Stimulated activated naive CD8-positive, alpha-beta T cell treated with anti-CD3 and anti-CD28 coated beads, Interleukin-15, amount 100 ng/mL, for 72 hours (primary cell): ENCODE measurements around the gene NRF1.
A peak's percentile ranks its signal among the peaks of the same experiment; 100 is the strongest.

Experiments used
- ATAC-seq: fragments of 150-1000 bp; cut with Tn5 transposase; 2 replicates; pipeline ENCODE4 v1.10.0; 2021; ENCODE audit warnings: mild to moderate bottlenecking, moderate library complexity
- DNase-seq, 2 donors: peaks; one replicate each; pipeline ENCODE4 v3.0.0; 2021 to 2022
- H3K27ac Mint-ChIP-seq, 2 donors: one replicate each; pipeline ENCODE4 v1.8.0; 2022; ENCODE audit warnings: mild to moderate bottlenecking in 2 of 2, mixed read lengths in 2 of 2, moderate library complexity in 2 of 2
- H3K27me3 Mint-ChIP-seq: one replicate; pipeline ENCODE4 v1.8.0; 2022; ENCODE audit warnings: mixed read lengths
- H3K4me1 Mint-ChIP-seq: one replicate; pipeline ENCODE4 v1.8.0; 2022; ENCODE audit warnings: mild to moderate bottlenecking, mixed read lengths
- H3K4me3 Mint-ChIP-seq, 2 donors: one replicate each; pipeline ENCODE4 v1.8.0; 2022; ENCODE audit warnings: mild to moderate bottlenecking in 2 of 2, mixed read lengths in 2 of 2, moderate library complexity in 1 of 2
- H3K9me3 Mint-ChIP-seq, 2 donors: one replicate each; pipeline ENCODE4 v1.8.0; 2022; ENCODE audit warnings: mixed read lengths in 2 of 2

Gene NRF1

GRCh38 chr7:129719980-129720732 lies 108.6 kb downstream of the NRF1 start:
- H3K4me3 Mint-ChIP-seq = no peak overlapping the region
- DNase-seq (no peak), ATAC-seq (no peak)
- no peaks in the 10 kb centered on the region for H3K9me3 Mint-ChIP-seq
- H3K27me3 Mint-ChIP-seq = no peaks in the 10 kb centered on the region
- peak overlapping the region in 1 of 2 donors; percentile 43 for H3K27ac Mint-ChIP-seq
- peaks cover 5% of the 10 kb centered on the region for H3K4me1 Mint-ChIP-seq

DNA sequence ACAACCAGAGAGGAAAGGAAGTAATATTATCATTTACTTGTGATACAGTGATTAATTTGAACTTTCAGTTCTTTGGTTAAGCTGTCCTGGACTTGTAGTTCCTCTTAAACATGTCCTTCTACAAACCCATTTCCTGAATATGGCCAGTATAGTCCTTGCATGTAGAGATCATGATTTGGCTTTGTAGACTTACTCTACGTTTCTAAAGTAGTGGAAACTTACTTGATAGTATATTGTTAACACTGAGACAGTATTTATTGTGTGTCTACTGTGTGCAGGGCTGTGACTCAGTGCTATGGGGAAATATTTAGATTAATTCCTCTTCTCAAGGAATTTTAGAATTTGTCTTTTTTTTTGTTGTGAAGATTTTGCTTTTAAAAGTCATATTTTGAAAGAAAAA lies 109.5 kb downstream of the NRF1 start:
- Mint-ChIP-seq H3K4me1 (peaks cover 5% of the 10 kb centered on the region), H3K27me3 (no peaks in the 10 kb centered on the region), H3K9me3 (no peaks in the 10 kb centered on the region), H3K27ac (no peak overlapping the region), H3K4me3 (no peak overlapping the region)
- ATAC-seq = no peak
- no peak for DNase-seq

DNA sequence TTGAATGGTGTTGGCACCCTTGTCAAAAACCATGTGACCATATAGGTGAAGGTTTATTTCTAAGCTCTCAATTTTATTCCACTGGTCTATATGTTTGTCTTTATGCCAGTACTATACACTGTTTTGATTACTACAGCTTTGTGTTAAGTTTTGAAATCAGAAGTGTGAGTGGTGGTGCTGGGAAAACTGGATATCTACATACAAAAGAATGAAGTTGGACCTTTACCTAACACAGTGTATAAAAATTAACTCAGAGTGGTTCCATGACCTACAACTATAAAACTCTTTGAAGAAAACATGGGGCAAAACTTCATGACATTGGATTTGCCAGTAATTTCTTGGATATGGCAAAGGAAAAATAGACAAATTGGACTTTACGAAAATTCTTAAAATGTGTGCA lies 112.2 kb downstream of the NRF1 start:
- no peak overlapping the region for H3K4me3 Mint-ChIP-seq
- no peak overlapping the region for H3K27ac Mint-ChIP-seq
- no peaks in the 10 kb centered on the region for H3K9me3 Mint-ChIP-seq
- H3K27me3 Mint-ChIP-seq = no peaks in the 10 kb centered on the region
- DNase-seq (no peak), ATAC-seq (no peak)
- H3K4me1 Mint-ChIP-seq = peaks cover 5% of the 10 kb centered on the region

DNA sequence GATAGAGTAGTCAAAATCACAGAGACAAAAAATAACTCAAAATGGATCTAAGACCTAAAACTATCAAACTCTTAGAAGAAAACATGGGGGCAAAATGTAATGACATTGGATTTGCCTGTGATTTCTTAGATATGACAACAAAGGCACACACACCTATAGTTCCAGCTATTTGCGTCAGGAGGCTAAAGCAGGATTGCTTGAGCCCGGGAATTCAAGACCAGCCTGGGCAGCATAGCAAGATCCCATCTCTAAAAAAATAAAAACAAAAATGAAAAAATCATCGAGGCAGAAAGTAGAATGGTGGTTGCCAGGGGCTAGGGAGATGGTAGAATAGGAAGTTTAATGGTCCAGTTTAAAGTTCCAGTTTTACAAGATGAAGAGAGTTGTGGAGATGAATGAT lies 113.3 kb downstream of the NRF1 start:
- ATAC-seq = no peak
- Mint-ChIP-seq H3K9me3 (no peaks in the 10 kb centered on the region), H3K4me1 (peaks cover 5% of the 10 kb centered on the region), H3K27ac (peak overlapping the region in 1 of 2 donors; percentile 84), H3K4me3 (no peak overlapping the region), H3K27me3 (no peaks in the 10 kb centered on the region)
- DNase-seq = no peak

DNA sequence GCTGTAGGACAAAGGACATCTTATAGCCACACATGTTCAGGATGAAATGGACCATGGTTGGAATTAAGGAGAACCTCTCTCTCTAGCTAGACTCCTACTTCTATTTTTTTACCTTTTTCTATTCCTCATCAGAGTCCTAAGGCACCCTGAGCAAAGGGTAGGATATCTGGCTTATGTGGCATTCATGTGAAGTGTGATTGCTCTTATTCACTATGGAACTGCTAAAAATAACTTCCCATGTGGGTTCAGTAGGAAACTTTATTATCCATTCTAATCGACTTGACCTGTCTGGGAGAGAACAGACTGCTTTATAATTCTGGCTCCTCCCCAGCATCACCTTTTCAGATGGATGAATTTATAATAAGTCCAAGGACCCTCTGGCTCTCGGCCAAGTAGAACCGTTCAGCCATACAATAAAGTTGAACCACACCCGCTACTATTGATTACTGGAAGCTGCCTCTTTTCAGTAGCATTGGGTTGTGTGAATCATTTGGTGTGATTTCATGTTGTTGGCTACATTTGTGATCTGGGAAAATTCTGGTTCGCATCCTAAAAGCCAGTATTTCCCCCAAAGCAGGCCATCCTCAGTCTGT lies 117.5 kb downstream of the NRF1 start:
- no peak for ATAC-seq
- H3K4me1 Mint-ChIP-seq = no peaks in the 10 kb centered on the region
- H3K4me3 Mint-ChIP-seq = no peak overlapping the region
- no peak for DNase-seq
- no peaks in the 10 kb centered on the region for H3K27me3 Mint-ChIP-seq
- H3K9me3 Mint-ChIP-seq = no peaks in the 10 kb centered on the region
- H3K27ac Mint-ChIP-seq = no peak overlapping the region

GRCh38 chr7:129729511-129729910 lies 118.0 kb downstream of the NRF1 start:
- Mint-ChIP-seq H3K27me3 (no peaks in the 10 kb centered on the region), H3K27ac (no peak overlapping the region)
- no peak for ATAC-seq

DNA sequence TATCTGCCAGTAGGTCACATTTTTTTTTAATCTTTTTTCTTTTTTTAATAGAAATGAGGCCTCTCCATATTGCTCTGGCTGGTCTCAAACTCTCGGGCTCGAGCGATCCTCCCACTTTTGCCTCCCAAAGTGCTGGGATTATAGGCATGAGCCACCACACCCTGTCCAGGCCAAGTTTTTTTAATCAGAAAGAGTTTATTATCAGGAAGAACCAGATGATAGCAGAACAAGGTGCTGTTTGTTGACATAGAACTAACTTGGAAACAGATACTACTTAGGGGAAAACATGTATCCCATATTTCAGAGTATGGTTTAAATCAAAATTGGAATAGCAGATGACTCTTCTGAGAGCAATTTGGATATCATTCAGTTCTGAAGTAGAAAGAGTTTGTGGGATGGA lies 118.6 kb downstream of the NRF1 start:
- ATAC-seq (no peak), DNase-seq (no peak)
- H3K9me3 Mint-ChIP-seq = no peaks in the 10 kb centered on the region
- H3K4me3 Mint-ChIP-seq = no peak overlapping the region
- no peaks in the 10 kb centered on the region for H3K4me1 Mint-ChIP-seq
- no peak overlapping the region for H3K27ac Mint-ChIP-seq
- H3K27me3 Mint-ChIP-seq = no peaks in the 10 kb centered on the region

More at GRCh38 chr7:129729511-129729910, 118.0 kb downstream of the NRF1 start:
- Mint-ChIP-seq H3K4me3 (no peak overlapping the region), H3K4me1 (no peaks in the 10 kb centered on the region), H3K9me3 (no peaks in the 10 kb centered on the region)
- DNase-seq = no peak

- H3K27me3 Mint-ChIP-seq = no peaks in the 10 kb centered on the region
- H3K4me3 Mint-ChIP-seq = no peak overlapping the region
- ATAC-seq (no peak), DNase-seq (no peak)
- H3K9me3 Mint-ChIP-seq = no peaks in the 10 kb centered on the region
- peaks cover 11% of the 10 kb centered on the region for H3K4me1 Mint-ChIP-seq
- H3K27ac Mint-ChIP-seq = peak overlapping the region in 1 of 2 donors; percentile 67
These were observed 122.9 kb downstream of the NRF1 start for GRCh38 chr7:129734400-129734799.

DNA sequence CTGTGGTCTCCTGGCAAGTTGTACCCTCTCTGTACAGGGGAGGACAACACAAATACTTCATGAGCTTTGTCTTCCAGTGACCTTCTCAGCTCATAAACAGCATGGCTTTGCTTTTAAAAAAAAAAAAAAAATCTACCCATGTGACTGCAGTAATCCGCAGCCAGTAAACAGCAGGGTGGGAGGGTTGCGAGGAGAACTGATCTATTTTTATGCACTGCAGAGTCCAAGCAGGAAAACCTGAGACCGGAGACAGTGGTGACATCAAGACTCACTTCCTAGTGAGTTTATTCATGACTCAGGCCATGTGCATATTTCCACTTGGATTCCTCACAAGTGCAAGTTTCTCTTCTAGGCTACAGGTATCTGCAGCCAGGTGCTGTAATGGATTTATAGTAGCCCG lies 127.9 kb downstream of the NRF1 start:
- Mint-ChIP-seq H3K27ac (no peak overlapping the region), H3K4me1 (peaks cover 11% of the 10 kb centered on the region), H3K27me3 (no peaks in the 10 kb centered on the region), H3K4me3 (no peak overlapping the region), H3K9me3 (no peaks in the 10 kb centered on the region)
- ATAC-seq (no peak), DNase-seq (no peak)

DNA sequence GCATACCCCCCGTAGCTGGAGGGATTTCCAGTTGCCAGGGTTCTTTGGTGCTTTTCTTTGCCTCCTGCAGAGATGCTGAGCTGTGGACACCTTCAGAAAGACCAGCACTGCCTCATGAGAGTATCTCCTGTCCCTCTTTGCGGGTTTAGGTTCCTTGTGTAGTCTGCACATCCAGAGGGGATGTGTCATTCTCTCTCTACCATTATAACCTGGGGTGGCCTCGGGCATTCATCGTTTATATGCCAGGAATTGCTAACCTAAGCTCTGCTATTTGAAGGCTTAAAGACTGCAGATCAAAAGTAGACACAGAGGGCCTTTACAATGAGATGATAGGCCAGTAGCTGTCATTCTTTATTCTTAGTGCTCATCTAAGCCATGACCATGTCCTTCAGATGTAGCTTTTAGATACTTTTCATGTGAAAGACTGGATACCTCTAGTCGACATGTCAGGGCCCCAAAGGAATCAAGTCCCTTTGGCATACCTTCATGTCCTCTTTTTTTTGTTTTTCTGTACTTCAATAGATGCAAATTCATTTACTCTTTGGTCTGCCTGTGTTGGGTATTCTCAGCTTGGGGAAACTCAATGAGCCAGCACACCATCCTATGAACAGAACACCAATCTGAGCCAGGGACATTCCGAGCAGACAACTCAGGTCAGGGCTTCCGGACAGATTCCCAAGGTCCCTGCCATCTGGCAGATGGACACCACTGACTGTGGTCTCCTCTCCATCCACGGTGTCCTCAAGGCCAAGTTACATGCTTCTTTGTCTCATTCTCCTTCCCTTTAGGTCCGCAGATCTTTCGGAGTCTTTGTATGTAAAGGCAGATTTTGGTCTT lies 129.3 kb downstream of the NRF1 start:
- Mint-ChIP-seq H3K4me1 (peaks cover 11% of the 10 kb centered on the region), H3K4me3 (no peak overlapping the region), H3K27me3 (no peaks in the 10 kb centered on the region), H3K9me3 (no peaks in the 10 kb centered on the region), H3K27ac (no peak overlapping the region)
- DNase-seq = no peak
- no peak for ATAC-seq

- Mint-ChIP-seq H3K27ac (no peak overlapping the region), H3K4me1 (peaks cover 11% of the 10 kb centered on the region)
- ATAC-seq = no peak
These were observed 130.3 kb downstream of the NRF1 start for GRCh38 chr7:129741743-129742213.

DNA sequence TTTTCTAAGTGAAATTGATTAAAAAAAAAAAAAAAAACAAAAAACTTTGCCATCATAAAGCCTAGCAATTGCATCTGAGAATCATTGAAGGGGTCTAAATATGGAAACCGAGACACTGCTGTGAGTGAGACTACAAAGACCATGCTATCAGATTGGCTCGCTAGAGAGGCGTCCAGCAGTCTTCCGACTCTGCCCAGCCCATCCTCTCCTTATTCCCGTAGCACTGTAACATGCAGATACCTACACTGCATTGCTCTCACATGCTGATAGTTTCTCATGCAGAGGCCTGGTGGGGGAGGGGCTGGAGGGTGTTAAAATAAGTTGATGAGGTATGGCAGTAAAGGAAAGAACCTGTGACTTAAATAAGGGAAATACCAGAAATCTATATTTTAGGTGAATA lies 130.7 kb downstream of the NRF1 start:
- H3K27me3 Mint-ChIP-seq = no peaks in the 10 kb centered on the region
- no peaks in the 10 kb centered on the region for H3K9me3 Mint-ChIP-seq
- no peak overlapping the region for H3K27ac Mint-ChIP-seq
- ATAC-seq (no peak), DNase-seq (no peak)
- peaks cover 11% of the 10 kb centered on the region for H3K4me1 Mint-ChIP-seq
- H3K4me3 Mint-ChIP-seq = no peak overlapping the region

More at GRCh38 chr7:129741743-129742213, 130.3 kb downstream of the NRF1 start:
- no peaks in the 10 kb centered on the region for H3K9me3 Mint-ChIP-seq
- no peaks in the 10 kb centered on the region for H3K27me3 Mint-ChIP-seq
- no peak for DNase-seq
- H3K4me3 Mint-ChIP-seq = no peak overlapping the region

GRCh38 chr7:129746857-129747529 lies 135.5 kb downstream of the NRF1 start:
- H3K4me1 Mint-ChIP-seq = no peaks in the 10 kb centered on the region
- no peak overlapping the region for H3K4me3 Mint-ChIP-seq
- H3K27me3 Mint-ChIP-seq = no peaks in the 10 kb centered on the region
- peak overlapping the region in 1 of 2 donors; percentile 77 for H3K27ac Mint-ChIP-seq
- DNase-seq = no peak
- ATAC-seq = no peak
- H3K9me3 Mint-ChIP-seq = no peaks in the 10 kb centered on the region

DNA sequence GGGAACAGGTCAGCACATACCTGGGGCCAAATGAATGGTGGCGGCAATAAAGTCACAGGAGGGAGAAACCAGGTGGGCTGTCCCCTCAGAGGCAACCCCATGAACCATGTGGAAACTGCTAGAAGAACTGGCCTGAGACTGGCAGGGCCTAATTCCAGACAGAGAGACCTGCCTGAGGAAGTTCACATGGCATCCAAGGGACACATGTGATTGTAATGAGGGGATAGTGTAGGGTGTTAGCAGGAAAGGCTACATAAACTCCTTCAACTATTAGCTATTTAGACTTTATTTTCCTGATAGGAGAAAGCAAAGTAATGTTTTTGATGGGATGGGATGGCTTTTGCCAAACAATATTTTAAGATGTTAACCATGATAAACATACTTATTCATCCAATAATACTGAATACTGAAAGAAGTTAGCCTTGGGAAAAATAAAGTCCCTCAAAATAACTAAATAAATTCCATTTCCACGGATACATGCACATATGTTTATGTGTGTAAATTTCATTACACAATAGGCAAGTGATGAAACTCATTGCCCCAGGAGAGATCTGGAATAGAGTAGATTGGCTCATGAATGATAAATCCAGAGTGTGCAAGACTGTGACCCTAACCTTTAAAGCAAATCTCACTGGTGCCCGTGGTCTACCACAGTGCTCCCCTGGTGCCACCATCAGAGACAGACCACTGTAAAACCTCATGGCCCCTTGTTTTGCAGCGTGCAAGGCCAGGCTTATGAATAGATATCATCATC lies 137.0 kb downstream of the NRF1 start:
- Mint-ChIP-seq H3K4me3 (no peak overlapping the region), H3K4me1 (no peaks in the 10 kb centered on the region), H3K27me3 (no peaks in the 10 kb centered on the region), H3K27ac (peak overlapping the region in 1 of 2 donors; percentile 32), H3K9me3 (no peaks in the 10 kb centered on the region)
- no peak for ATAC-seq
- no peak for DNase-seq

DNA sequence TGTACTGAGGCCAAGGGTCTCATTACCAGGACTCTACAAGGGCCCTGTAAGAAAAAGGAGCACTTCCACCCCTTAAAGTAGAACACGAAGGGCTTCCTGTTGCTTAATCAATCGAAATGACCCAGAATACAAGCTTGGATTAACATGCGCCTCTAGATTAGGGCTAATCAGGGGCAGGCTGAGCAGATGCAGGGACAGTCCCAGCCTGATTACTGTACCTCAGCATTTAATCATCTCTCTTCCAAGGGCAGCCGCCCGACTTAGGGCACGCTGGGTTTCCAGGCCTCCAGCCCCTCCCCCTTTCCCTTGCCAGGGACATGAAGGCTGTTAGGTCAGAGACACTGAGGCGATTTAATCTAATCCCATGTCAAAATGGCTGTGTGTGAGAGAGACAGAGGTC lies 138.6 kb downstream of the NRF1 start:
- no peak for ATAC-seq
- no peaks in the 10 kb centered on the region for H3K4me1 Mint-ChIP-seq
- H3K27ac Mint-ChIP-seq = no peak overlapping the region
- H3K27me3 Mint-ChIP-seq = no peaks in the 10 kb centered on the region
- H3K4me3 Mint-ChIP-seq = no peak overlapping the region
- DNase-seq = no peak
- H3K9me3 Mint-ChIP-seq = no peaks in the 10 kb centered on the region
